Neural progenitor cell (in vitro differentiated cells): ENCODE data around the gene ARHGAP26. TPM values are rescaled to one million over a fixed set of nuclear protein-coding genes. Genes with fewer than 3 reads are reported as not detected.
"Not testable (repeated sequence)": the region's sequence is repeated elsewhere in the genome, so short reads cannot be mapped to it uniquely, and the experiment has no call there.

Source experiments
- DNase-seq: peaks from one replicate; pipeline ENCODE4 v3.0.0-alpha.2; 2016; ENCODE audit warnings: low spot score
- H2AFZ ChIP-seq: fragments of 200-600 bp; sonication (generic); replicated peaks from 2 replicates; pipeline ENCODE4 v1.6.1; 2016; ENCODE audit warnings: antibody characterized with exemption
- H3F3A ChIP-seq: fragments of 200-600 bp; sonication (generic); 2 replicates; pipeline ENCODE4 v1.6.1; 2016; ENCODE audit warnings: antibody characterized with exemption, low read depth
- H3K27ac ChIP-seq: fragments of 200-600 bp; sonication (generic); 2 replicates; pipeline ENCODE4 v1.5.1; 2016; ENCODE audit warnings: mild to moderate bottlenecking
- H3K27me3 ChIP-seq: fragments of 200-600 bp; sonication (generic); 2 replicates; pipeline ENCODE4 v1.6.1; 2016; ENCODE audit warnings: mild to moderate bottlenecking, moderate library complexity
- H3K36me3 ChIP-seq: fragments of 200-600 bp; sonication (generic); 2 replicates; pipeline ENCODE4 v1.5.1; 2016
- H3K4me1 ChIP-seq: fragments of 200-600 bp; sonication (generic); 2 replicates; pipeline ENCODE4 v1.6.1; 2016; ENCODE audit warnings: mixed run types
- H3K4me2 ChIP-seq: fragments of 200-600 bp; sonication (generic); 2 replicates; pipeline ENCODE4 v1.6.1; 2016
- H3K4me3 ChIP-seq: fragments of 200-600 bp; sonication (generic); 2 replicates; pipeline ENCODE4 v1.5.1; 2016
- H3K79me2 ChIP-seq: fragments of 200-600 bp; sonication (generic); 2 replicates; pipeline ENCODE4 v1.6.1; 2016; ENCODE audit warnings: low read depth
- H3K9ac ChIP-seq: fragments of 200-600 bp; sonication (generic); 2 replicates; pipeline ENCODE4 v1.6.1; 2016
- H3K9me3 ChIP-seq: fragments of 200-600 bp; sonication (generic); 2 replicates; pipeline ENCODE4 v1.5.1; 2016; ENCODE audit warnings: low read depth
- H4K20me1 ChIP-seq: fragments of 200-600 bp; sonication (generic); 2 replicates; pipeline ENCODE4 v1.6.1; 2016; ENCODE audit warnings: low read depth
- H3K27ac Mint-ChIP-seq: 3 replicates; pipeline ENCODE4 v1.8.0; 2021; ENCODE audit warnings: mixed read lengths
- H3K27me3 Mint-ChIP-seq: 2 replicates; pipeline ENCODE4 v1.8.0; 2022; ENCODE audit warnings: low read depth, mild to moderate bottlenecking, inconsistent platforms, moderate library complexity, mixed read lengths; ENCODE audit not compliant: insufficient read depth
- H3K36me3 Mint-ChIP-seq: 3 replicates; pipeline ENCODE4 v1.8.0; 2021; ENCODE audit warnings: mixed read lengths
- H3K4me1 Mint-ChIP-seq: 3 replicates; pipeline ENCODE4 v1.8.0; 2021; ENCODE audit warnings: mixed read lengths
- H3K4me3 Mint-ChIP-seq: 3 replicates; pipeline ENCODE4 v1.8.0; 2021; ENCODE audit warnings: mild to moderate bottlenecking, moderate library complexity, mixed read lengths
- H3K9me3 Mint-ChIP-seq: 3 replicates; pipeline ENCODE4 v1.8.0; 2020; ENCODE audit warnings: mixed read lengths
- CTCF ChIP-seq: fragments of 200-600 bp; sonication (generic); IDR thresholded peaks from 2 replicates; pipeline ENCODE4 v1.5.1; 2017; ENCODE audit warnings: antibody characterized with exemption, mild to moderate bottlenecking
- EZH2 ChIP-seq: fragments of 200-600 bp; sonication (generic); IDR thresholded peaks from 2 replicates; pipeline ENCODE4 v1.6.1; 2017; ENCODE audit warnings: antibody characterized with exemption, mild to moderate bottlenecking, moderate library complexity
- EZH2phosphoT487 ChIP-seq: fragments of 200-600 bp; sonication (generic); IDR thresholded peaks from 2 replicates; pipeline ENCODE4 v1.6.1; 2017; ENCODE audit warnings: antibody characterized with exemption
- total RNA-seq: library from RNA; depleted of rRNA; stranded (reverse); fragments of >200 nt; gene quantifications from 2 replicates; pipeline ENCODE4 v1.2.3, GENCODE V29; 2015; ENCODE audit warnings: low replicate concordance

ARHGAP26 gene
- total RNA-seq, 1 donor from 2014 or later: 7.0 TPM

GRCh38 chr5:143085319-143085917 lies 315.2 kb downstream of the ARHGAP26 start:
- no peak overlapping the region for H3K27ac Mint-ChIP-seq
- no peak for DNase-seq
- no peaks in the 10 kb centered on the region for H3K9me3 ChIP-seq
- H3K9ac ChIP-seq: no peak overlapping the region
- H4K20me1 ChIP-seq: no peaks in the 10 kb centered on the region
- H3K36me3 Mint-ChIP-seq: peaks cover 4% of the 10 kb centered on the region
- peaks cover 5% of the 10 kb centered on the region for H3K9me3 Mint-ChIP-seq
- no peak overlapping the region for H3K27ac ChIP-seq
- H2AFZ ChIP-seq: no peak overlapping the region
- no peaks in the 10 kb centered on the region for H3K27me3 Mint-ChIP-seq
- no peaks in the 10 kb centered on the region for H3K36me3 ChIP-seq
- H3F3A ChIP-seq: no peaks in the 10 kb centered on the region
- no peaks in the 10 kb centered on the region for H3K4me1 Mint-ChIP-seq
- no peak for TF ChIP-seq EZH2
- TF ChIP-seq CTCF: no peak
- TF ChIP-seq EZH2phosphoT487: no peak
- H3K4me3 ChIP-seq: no peak overlapping the region
- no peaks in the 10 kb centered on the region for H3K27me3 ChIP-seq
- H3K4me2 ChIP-seq: no peak overlapping the region
- peaks cover 6% of the 10 kb centered on the region for H3K4me1 ChIP-seq
- no peaks in the 10 kb centered on the region for H3K79me2 ChIP-seq
- no peak overlapping the region for H3K4me3 Mint-ChIP-seq

- no peak overlapping the region for H2AFZ ChIP-seq
- H3K4me1 ChIP-seq: peaks cover 13% of the 10 kb centered on the region
- DNase-seq: no peak
- H4K20me1 ChIP-seq: no peaks in the 10 kb centered on the region
- TF ChIP-seq EZH2phosphoT487 (no peak), CTCF (no peak), EZH2 (no peak)
- H3K36me3 Mint-ChIP-seq: peaks cover 4% of the 10 kb centered on the region
- H3K27me3 ChIP-seq: no peaks in the 10 kb centered on the region
- no peak overlapping the region for H3K4me3 Mint-ChIP-seq
- no peaks in the 10 kb centered on the region for H3K4me1 Mint-ChIP-seq
- no peak overlapping the region for H3K27ac Mint-ChIP-seq
- no peaks in the 10 kb centered on the region for H3K36me3 ChIP-seq
- H3K4me3 ChIP-seq: no peak overlapping the region
- no peaks in the 10 kb centered on the region for H3K27me3 Mint-ChIP-seq
- no peak overlapping the region for H3K27ac ChIP-seq
- peaks cover 2% of the 10 kb centered on the region for H3F3A ChIP-seq
- H3K9ac ChIP-seq: no peak overlapping the region
- H3K9me3 ChIP-seq: no peaks in the 10 kb centered on the region
- no peaks in the 10 kb centered on the region for H3K79me2 ChIP-seq
- H3K9me3 Mint-ChIP-seq: peaks cover 5% of the 10 kb centered on the region
- no peak overlapping the region for H3K4me2 ChIP-seq
These were observed 316.4 kb downstream of the ARHGAP26 start for GRCh38 chr5:143086546-143086907.

GRCh38 chr5:143086908-143087637 lies 316.9 kb downstream of the ARHGAP26 start:
- no peak overlapping the region for H3K27ac Mint-ChIP-seq
- Histone ChIP-seq H3K9ac (no peak overlapping the region), H3K9me3 (no peaks in the 10 kb centered on the region), H3F3A (peaks cover 2% of the 10 kb centered on the region), H4K20me1 (no peaks in the 10 kb centered on the region), H3K4me1 (peaks cover 17% of the 10 kb centered on the region), H3K4me3 (no peak overlapping the region), H3K27ac (no peak overlapping the region), H3K36me3 (no peaks in the 10 kb centered on the region), H2AFZ (no peak overlapping the region), H3K27me3 (no peaks in the 10 kb centered on the region), H3K79me2 (no peaks in the 10 kb centered on the region), H3K4me2 (no peak overlapping the region)
- H3K36me3 Mint-ChIP-seq: peaks cover 4% of the 10 kb centered on the region
- TF ChIP-seq EZH2phosphoT487 (no peak), CTCF (no peak), EZH2 (no peak)
- H3K4me3 Mint-ChIP-seq: no peak overlapping the region
- no peaks in the 10 kb centered on the region for H3K4me1 Mint-ChIP-seq
- peaks cover 5% of the 10 kb centered on the region for H3K9me3 Mint-ChIP-seq
- no peak for DNase-seq
- no peaks in the 10 kb centered on the region for H3K27me3 Mint-ChIP-seq

- not testable (repeated sequence) for H3K36me3 ChIP-seq, H3K9me3 ChIP-seq, H3K27me3 ChIP-seq, H3K4me3 Mint-ChIP-seq, H3K4me3 ChIP-seq, DNase-seq, H3K79me2 ChIP-seq, H3K4me1 Mint-ChIP-seq, H2AFZ ChIP-seq, H3K9me3 Mint-ChIP-seq, H3K4me2 ChIP-seq, H3K27ac Mint-ChIP-seq, H3K27me3 Mint-ChIP-seq, H3K27ac ChIP-seq, H3K36me3 Mint-ChIP-seq, H3K9ac ChIP-seq, H4K20me1 ChIP-seq
- peaks cover 17% of the 10 kb centered on the region for H3F3A ChIP-seq
- peaks cover 30% of the 10 kb centered on the region for H3K4me1 ChIP-seq
These were observed 318.5 kb downstream of the ARHGAP26 start for GRCh38 chr5:143088702-143089101.

- H3K4me1 Mint-ChIP-seq: peaks cover 15% of the 10 kb centered on the region
- not testable (repeated sequence) for H4K20me1 ChIP-seq, H3K4me3 Mint-ChIP-seq, H3K9ac ChIP-seq, DNase-seq, H2AFZ ChIP-seq, H3K27ac Mint-ChIP-seq, H3K36me3 Mint-ChIP-seq, H3K9me3 Mint-ChIP-seq, H3K36me3 ChIP-seq, H3K79me2 ChIP-seq, H3K4me2 ChIP-seq, H3K9me3 ChIP-seq, H3K27me3 Mint-ChIP-seq, H3K27ac ChIP-seq, H3K4me3 ChIP-seq, H3K27me3 ChIP-seq
- Histone ChIP-seq H3K4me1 (peaks cover 34% of the 10 kb centered on the region), H3F3A (peaks cover 29% of the 10 kb centered on the region)
These were observed 319.9 kb downstream of the ARHGAP26 start for GRCh38 chr5:143090044-143090443.
